Left ventricle myocardium inferior (tissue), 1 donor: ENCODE results near the gene TSHZ2. TPM values are rescaled to one million over a fixed set of nuclear protein-coding genes. Genes with fewer than 3 reads are reported as not detected.

Experiments used
- DNase-seq: peaks from one replicate; pipeline ENCODE4 v3.0.0-alpha.2; 2020
- H3K27ac ChIP-seq: fragments of 200-600 bp; replicated peaks from 2 replicates; pipeline ENCODE4 v1.8.0; 2021
- H3K27me3 ChIP-seq: fragments of 200-600 bp; 2 replicates; pipeline ENCODE4 v1.8.0; 2021; ENCODE audit warnings: low read depth
- H3K36me3 ChIP-seq: fragments of 200-600 bp; 2 replicates; pipeline ENCODE4 v1.8.0; 2021
- H3K4me1 ChIP-seq: fragments of 200-600 bp; 2 replicates; pipeline ENCODE4 v1.8.0; 2021
- H3K4me3 ChIP-seq: fragments of 200-600 bp; 2 replicates; pipeline ENCODE4 v1.8.0; 2021; ENCODE audit warnings: mild to moderate bottlenecking, moderate library complexity
- H3K9me3 ChIP-seq: fragments of 200-600 bp; replicated peaks from 2 replicates; pipeline ENCODE4 v1.8.0; 2021
- intact Hi-C: fragments of 100-400 bp; cut with micrococcal nuclease; formaldehyde crosslinking; loops from one replicate; pipeline ENCODE4 v1.11.0; 2022
- total RNA-seq: library from RNA; stranded (reverse); fragmentation: NEBNext Ultra II Directional; extraction: Animal tissue kit (Norgen Biotek cat#: 25700); gene quantifications from one replicate; pipeline ENCODE4 v1.2.1, GENCODE V29; 2021
- TF ChIP-seq, protein P1 (sequence below): fragments of 200-600 bp; IDR thresholded peaks from 2 replicates; pipeline ENCODE4 v1.8.0; 2021; ENCODE audit warnings: antibody characterized with exemption, mild to moderate bottlenecking, borderline replicate concordance
- donor health status: DM: no; HTN: yes; CAD: no; lungs with severe emphysema.

TSHZ2 gene
- total RNA-seq, 1 donor from 2014 or later = 3.1 TPM

DNA sequence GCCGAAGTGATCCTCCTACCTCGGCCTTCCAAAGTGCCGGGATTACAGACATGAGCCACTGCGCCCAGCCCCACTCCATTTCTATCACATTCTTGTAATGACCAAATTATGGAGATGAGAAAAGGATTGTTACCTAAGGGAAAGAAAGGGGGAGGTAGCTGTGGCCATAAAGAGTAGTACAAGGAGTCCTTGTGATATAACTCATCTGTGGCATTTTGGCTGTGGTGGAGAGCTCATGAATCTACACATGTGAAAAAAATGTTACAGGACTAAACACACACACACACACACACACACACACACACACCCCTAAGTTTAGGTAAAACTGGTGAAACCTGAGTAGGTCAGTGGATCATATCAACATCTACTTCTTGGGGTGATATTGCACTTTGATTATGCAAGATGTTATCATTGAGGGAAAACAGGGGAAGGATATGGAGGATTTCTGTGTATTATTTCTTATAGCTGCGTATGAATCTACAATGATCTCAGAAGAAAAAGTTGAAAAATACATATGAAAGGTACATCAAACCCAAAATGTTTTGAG lies 251.5 kb downstream of the TSHZ2 start:
- H3K27me3 ChIP-seq = no peaks in the 10 kb centered on the region
- TF ChIP-seq, protein P1, sequence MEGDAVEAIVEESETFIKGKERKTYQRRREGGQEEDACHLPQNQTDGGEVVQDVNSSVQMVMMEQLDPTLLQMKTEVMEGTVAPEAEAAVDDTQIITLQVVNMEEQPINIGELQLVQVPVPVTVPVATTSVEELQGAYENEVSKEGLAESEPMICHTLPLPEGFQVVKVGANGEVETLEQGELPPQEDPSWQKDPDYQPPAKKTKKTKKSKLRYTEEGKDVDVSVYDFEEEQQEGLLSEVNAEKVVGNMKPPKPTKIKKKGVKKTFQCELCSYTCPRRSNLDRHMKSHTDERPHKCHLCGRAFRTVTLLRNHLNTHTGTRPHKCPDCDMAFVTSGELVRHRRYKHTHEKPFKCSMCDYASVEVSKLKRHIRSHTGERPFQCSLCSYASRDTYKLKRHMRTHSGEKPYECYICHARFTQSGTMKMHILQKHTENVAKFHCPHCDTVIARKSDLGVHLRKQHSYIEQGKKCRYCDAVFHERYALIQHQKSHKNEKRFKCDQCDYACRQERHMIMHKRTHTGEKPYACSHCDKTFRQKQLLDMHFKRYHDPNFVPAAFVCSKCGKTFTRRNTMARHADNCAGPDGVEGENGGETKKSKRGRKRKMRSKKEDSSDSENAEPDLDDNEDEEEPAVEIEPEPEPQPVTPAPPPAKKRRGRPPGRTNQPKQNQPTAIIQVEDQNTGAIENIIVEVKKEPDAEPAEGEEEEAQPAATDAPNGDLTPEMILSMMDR = no peak
- peaks cover 6% of the 10 kb centered on the region for H3K9me3 ChIP-seq
- intact Hi-C loops = no loop called here
- H3K27ac ChIP-seq = no peak overlapping the region
- no peaks in the 10 kb centered on the region for H3K4me1 ChIP-seq
- H3K4me3 ChIP-seq = no peak overlapping the region
- DNase-seq = no peak
- H3K36me3 ChIP-seq = no peaks in the 10 kb centered on the region

DNA sequence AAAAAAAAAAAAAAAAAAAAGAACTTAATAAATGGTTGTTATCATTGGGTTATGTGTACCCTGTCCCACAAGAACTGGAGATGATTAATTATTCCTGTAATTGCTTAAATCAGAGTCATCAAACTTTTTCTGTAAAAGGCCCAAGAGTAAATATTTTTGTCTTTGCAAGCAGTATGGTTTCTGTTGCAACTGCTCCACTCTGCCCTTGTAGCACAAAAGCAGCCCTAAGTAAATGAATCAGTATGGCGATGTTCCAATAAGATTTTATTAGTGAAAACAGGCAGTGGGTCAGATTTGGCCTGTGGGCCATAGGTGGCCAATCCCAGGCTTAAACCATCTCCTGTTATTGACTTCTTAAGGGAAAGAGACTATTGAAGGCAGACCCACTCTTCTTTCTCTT lies 252.7 kb downstream of the TSHZ2 start:
- Histone ChIP-seq H3K36me3 (no peaks in the 10 kb centered on the region), H3K27ac (no peak overlapping the region)
- intact Hi-C loops = no loop called here

GRCh38 chr20:53226826-53227225 lies 254.7 kb downstream of the TSHZ2 start:
- no peak overlapping the region for H3K4me3 ChIP-seq
- no peaks in the 10 kb centered on the region for H3K36me3 ChIP-seq
- intact Hi-C loops = no loop called here
- no peak overlapping the region for H3K27ac ChIP-seq
- H3K4me1 ChIP-seq = no peaks in the 10 kb centered on the region
- no peaks in the 10 kb centered on the region for H3K27me3 ChIP-seq
- H3K9me3 ChIP-seq = no peaks in the 10 kb centered on the region
- DNase-seq = no peak
- TF ChIP-seq, protein P1 = no peak

More for the DNA sequence above, 252.7 kb downstream of the TSHZ2 start:
- H3K4me1 ChIP-seq = no peaks in the 10 kb centered on the region
- peaks cover 4% of the 10 kb centered on the region for H3K9me3 ChIP-seq
- no peaks in the 10 kb centered on the region for H3K27me3 ChIP-seq
- TF ChIP-seq, protein P1 = no peak
- DNase-seq = no peak
- no peak overlapping the region for H3K4me3 ChIP-seq

- TF ChIP-seq, protein P1 = no peak
Measured at GRCh38 chr20:53227523-53227922, 255.4 kb downstream of the TSHZ2 start.

GRCh38 chr20:53231061-53231460 lies 258.9 kb downstream of the TSHZ2 start:
- H3K9me3 ChIP-seq = peaks cover 2% of the 10 kb centered on the region
- no peak overlapping the region for H3K4me3 ChIP-seq
- H3K4me1 ChIP-seq = no peaks in the 10 kb centered on the region
- TF ChIP-seq, protein P1 = no peak
- DNase-seq = no peak
- no peaks in the 10 kb centered on the region for H3K36me3 ChIP-seq
- no peak overlapping the region for H3K27ac ChIP-seq
- H3K27me3 ChIP-seq = no peaks in the 10 kb centered on the region
- intact Hi-C loops = no loop called here

More at GRCh38 chr20:53227523-53227922, 255.4 kb downstream of the TSHZ2 start:
- Histone ChIP-seq H3K36me3 (no peaks in the 10 kb centered on the region), H3K27me3 (no peaks in the 10 kb centered on the region), H3K4me1 (no peaks in the 10 kb centered on the region), H3K9me3 (no peaks in the 10 kb centered on the region), H3K4me3 (no peak overlapping the region), H3K27ac (no peak overlapping the region)
- intact Hi-C loops = no loop called here
- no peak for DNase-seq
